H9 (cell line): ENCODE measurements around the gene FBN2. TPM values are rescaled to one million over a fixed set of nuclear protein-coding genes. Genes with fewer than 3 reads are reported as not detected.

ENCODE experiments used
- DNase-seq: peaks from one replicate; pipeline ENCODE4 v3.0.0-alpha.2; 2017
- H2AFZ ChIP-seq: one replicate; pipeline ENCODE4 v1.6.1; 2013; ENCODE audit warnings: mild to moderate bottlenecking, low read length, control low read depth, moderate library complexity
- H2AK5ac ChIP-seq: 2 replicates; pipeline ENCODE4 v1.6.1; 2013; ENCODE audit warnings: low read length, control low read depth, mixed read lengths; ENCODE audit not compliant: insufficient read length
- H2BK120ac ChIP-seq: one replicate; pipeline ENCODE4 v1.6.1; 2013; ENCODE audit warnings: low read depth, mild to moderate bottlenecking, low read length, control low read depth, inconsistent platforms; ENCODE audit not compliant: poor library complexity, severe bottlenecking
- H2BK12ac ChIP-seq: 2 replicates; pipeline ENCODE4 v1.6.1; 2013; ENCODE audit warnings: low read length, control low read depth, mixed read lengths, low read depth; ENCODE audit not compliant: insufficient read length
- H2BK15ac ChIP-seq: 2 replicates; pipeline ENCODE4 v1.6.1; 2013; ENCODE audit warnings: low read depth, low read length, control low read depth
- H2BK20ac ChIP-seq: one replicate; pipeline ENCODE4 v1.6.1; 2013; ENCODE audit warnings: low read depth, mild to moderate bottlenecking, low read length, control low read depth, inconsistent platforms; ENCODE audit not compliant: poor library complexity, severe bottlenecking
- H2BK5ac ChIP-seq: 2 replicates; pipeline ENCODE4 v1.6.1; 2013; ENCODE audit warnings: low read length, control low read depth, mixed read lengths; ENCODE audit not compliant: insufficient read length
- H3K14ac ChIP-seq: 2 replicates; pipeline ENCODE4 v1.6.1; 2013; ENCODE audit warnings: low read length, control low read depth; ENCODE audit not compliant: insufficient read depth
- H3K18ac ChIP-seq: 2 replicates; pipeline ENCODE4 v1.6.1; 2013; ENCODE audit warnings: low read depth, mild to moderate bottlenecking, mixed read lengths, low read length, control low read depth; ENCODE audit not compliant: insufficient read length
- H3K23ac ChIP-seq: 2 replicates; pipeline ENCODE4 v1.6.1; 2013; ENCODE audit warnings: low read length, control low read depth, mixed read lengths, low read depth; ENCODE audit not compliant: insufficient read length
- H3K23me2 ChIP-seq: 2 replicates; pipeline ENCODE4 v1.6.1; 2013; ENCODE audit warnings: low read depth, mild to moderate bottlenecking, mixed read lengths, low read length, control low read depth; ENCODE audit not compliant: insufficient read length, poor library complexity, severe bottlenecking
- H3K27ac ChIP-seq: 2 replicates; pipeline ENCODE4 v1.5.1; 2013; ENCODE audit warnings: low read length, control low read depth, mixed read lengths, low read depth; ENCODE audit not compliant: insufficient read length
- H3K27me3 ChIP-seq: 2 replicates; pipeline ENCODE4 v1.6.1; 2013; ENCODE audit warnings: low read length, control low read depth, inconsistent platforms; ENCODE audit not compliant: insufficient read depth
- H3K4ac ChIP-seq: 2 replicates; pipeline ENCODE4 v1.6.1; 2013; ENCODE audit warnings: low read depth, mild to moderate bottlenecking, control low read depth, inconsistent platforms, low read length, moderate library complexity
- H3K4me1 ChIP-seq: 2 replicates; pipeline ENCODE4 v1.6.1; 2013; ENCODE audit warnings: low read length, control low read depth, inconsistent platforms; ENCODE audit not compliant: insufficient read depth
- H3K4me2 ChIP-seq: 2 replicates; pipeline ENCODE4 v1.6.1; 2013; ENCODE audit warnings: low read length, control low read depth, mixed read lengths; ENCODE audit not compliant: insufficient read length, insufficient read depth
- H3K56ac ChIP-seq: 2 replicates; pipeline ENCODE4 v1.6.1; 2013; ENCODE audit warnings: low read depth, mild to moderate bottlenecking, mixed read lengths, low read length, control low read depth; ENCODE audit not compliant: insufficient read length
- H3K79me1 ChIP-seq: 2 replicates; pipeline ENCODE4 v1.6.1; 2013; ENCODE audit warnings: low read depth, mild to moderate bottlenecking, moderate library complexity, low read length, control low read depth, inconsistent platforms; ENCODE audit not compliant: insufficient read depth, poor library complexity, severe bottlenecking
- H3K79me2 ChIP-seq: 2 replicates; pipeline ENCODE4 v1.6.1; 2013; ENCODE audit warnings: low read length, control low read depth, inconsistent platforms; ENCODE audit not compliant: insufficient read depth
- H3K9ac ChIP-seq: 2 replicates; pipeline ENCODE4 v1.6.1; 2013; ENCODE audit warnings: low read length, control low read depth, mixed read lengths; ENCODE audit not compliant: insufficient read length; ENCODE audit errors: extremely low read depth
- H3K9me3 ChIP-seq: one replicate; pipeline ENCODE4 v1.6.1; 2013; ENCODE audit warnings: low read depth, low read length, inconsistent platforms; ENCODE audit not compliant: control insufficient read depth
- H3T11ph ChIP-seq: one replicate; pipeline ENCODE4 v1.6.1; 2013; ENCODE audit warnings: mild to moderate bottlenecking, low read length, control low read depth, inconsistent platforms
- H4K20me1 ChIP-seq: one replicate; pipeline ENCODE4 v1.6.1; 2013; ENCODE audit not compliant: control insufficient read depth, insufficient read length, insufficient read depth
- H4K5ac ChIP-seq: 2 replicates; pipeline ENCODE4 v1.6.1; 2013; ENCODE audit warnings: low read depth, mild to moderate bottlenecking, mixed read lengths, low read length, control low read depth; ENCODE audit not compliant: insufficient read length
- H4K8ac ChIP-seq: replicated peaks from 2 replicates; pipeline ENCODE4 v1.6.1; 2013; ENCODE audit warnings: low read length, control low read depth, mixed read lengths, low read depth; ENCODE audit not compliant: insufficient read length
- H4K91ac ChIP-seq: 2 replicates; pipeline ENCODE4 v1.6.1; 2013; ENCODE audit warnings: low read depth, mild to moderate bottlenecking, moderate library complexity, mixed read lengths, low read length, control low read depth; ENCODE audit not compliant: insufficient read length
- H3K27ac Mint-ChIP-seq, 3 experiments: 2 replicates in 2 of 3; 3 replicates in 1 of 3; pipeline ENCODE4 v1.8.0; 2020 to 2021; ENCODE audit warnings: mixed read lengths in 3 of 3, mild to moderate bottlenecking in 1 of 3, moderate library complexity in 1 of 3
- H3K27me3 Mint-ChIP-seq: 2 replicates; pipeline ENCODE4 v1.8.0; 2021; ENCODE audit warnings: low read depth, mild to moderate bottlenecking, moderate library complexity, mixed read lengths
- H3K36me3 Mint-ChIP-seq, 3 experiments: 2 replicates in 2 of 3; 3 replicates in 1 of 3; pipeline ENCODE4 v1.8.0; 2020 to 2021; ENCODE audit warnings: low read depth in 3 of 3, mixed read lengths in 3 of 3; ENCODE audit not compliant: insufficient read depth in 1 of 3
- H3K4me1 Mint-ChIP-seq, 2 experiments: 2 replicates each; pipeline ENCODE4 v1.8.0; 2020; ENCODE audit warnings: mixed read lengths in 2 of 2
- H3K4me3 Mint-ChIP-seq, 2 experiments: 2 replicates in 1 of 2; 3 replicates in 1 of 2; pipeline ENCODE4 v1.8.0; 2020 to 2021; ENCODE audit warnings: mild to moderate bottlenecking in 2 of 2, mixed read lengths in 2 of 2, moderate library complexity in 1 of 2
- H3K9me3 Mint-ChIP-seq, 2 experiments: 2 replicates in 1 of 2; 3 replicates in 1 of 2; pipeline ENCODE4 v1.8.0; 2020; ENCODE audit warnings: mild to moderate bottlenecking in 2 of 2, mixed read lengths in 2 of 2, moderate library complexity in 1 of 2
- CTCF ChIP-seq: fragments of 200-600 bp; sonication (generic); conservative IDR thresholded peaks from 3 replicates; pipeline ENCODE4 v1.8.0; 2021; ENCODE audit warnings: antibody characterized with exemption, mild to moderate bottlenecking
- WGBS: extraction: QIAGEN DNeasy Blood & Tissue Kit; methylation state at CpG from one replicate; pipeline ENCODE4 v1.1.7; 2013; ENCODE audit warnings: missing lambda C conversion rate, low lambda C conversion rate, mixed read lengths; ENCODE audit not compliant: insufficient read length; ENCODE audit errors: extremely low coverage; 5-methylcytosine and 5-hydroxymethylcytosine counted together
- total RNA-seq: library from RNA; stranded (reverse); gene quantifications from 2 replicates; pipeline ENCODE4 v1.2.1, GENCODE V29; 2021

FBN2 gene
- total RNA-seq, 1 experiment from 2014 or later, result 8.3 TPM

DNA sequence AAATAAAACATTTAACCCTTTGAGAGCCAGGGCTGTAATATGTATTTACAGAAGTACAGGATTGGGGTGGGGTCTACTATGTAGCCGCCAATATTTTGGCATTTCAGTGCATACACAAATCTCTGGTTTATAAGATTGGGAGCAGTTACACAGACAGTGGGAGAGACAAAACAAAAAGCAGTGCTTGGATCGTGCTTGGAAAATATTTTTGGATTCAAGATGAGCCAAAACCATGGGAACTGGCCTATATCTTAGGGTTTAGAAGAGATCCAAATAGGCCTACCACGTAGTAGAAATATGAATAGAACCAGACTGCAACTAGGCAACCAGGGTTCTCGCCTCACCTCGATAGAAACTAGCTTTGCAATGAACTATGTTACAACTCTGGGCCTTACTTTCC is 284.9 kb downstream of the FBN2 start:
- no peaks in the 10 kb centered on the region for H3K27me3 Mint-ChIP-seq
- no peaks in the 10 kb centered on the region for H3K79me2 ChIP-seq
- no peak overlapping the region for H2BK12ac ChIP-seq
- H3K27ac Mint-ChIP-seq, result no peak overlapping the region
- no peaks in the 10 kb centered on the region; a peak in 1 of 5 replicates for H3K9me3 Mint-ChIP-seq
- H3T11ph ChIP-seq, result no peak overlapping the region
- no peak overlapping the region for H3K4ac ChIP-seq
- no peaks in the 10 kb centered on the region for H3K4me1 ChIP-seq
- no peak overlapping the region for H4K8ac ChIP-seq
- no peak overlapping the region for H4K5ac ChIP-seq
- DNase-seq, result no peak
- H3K27me3 ChIP-seq, result no peaks in the 10 kb centered on the region
- H2BK15ac ChIP-seq, result no peak overlapping the region
- WGBS, result no CpG with 5 or more reads among the region's 5 CpGs
- no peaks in the 10 kb centered on the region; a peak in 1 of 7 replicates for H3K36me3 Mint-ChIP-seq
- H3K56ac ChIP-seq, result no peak overlapping the region
- no peaks in the 10 kb centered on the region for H3K4me1 Mint-ChIP-seq
- H4K91ac ChIP-seq, result no peak overlapping the region
- H2AFZ ChIP-seq, result no peak overlapping the region
- H3K23me2 ChIP-seq, result no peaks in the 10 kb centered on the region
- no peaks in the 10 kb centered on the region for H4K20me1 ChIP-seq
- no peak overlapping the region for H3K23ac ChIP-seq
- no peak overlapping the region for H2AK5ac ChIP-seq
- H2BK5ac ChIP-seq, result no peak overlapping the region
- no peak overlapping the region for H3K27ac ChIP-seq
- no peaks in the 10 kb centered on the region for H3K79me1 ChIP-seq
- H3K18ac ChIP-seq, result no peak overlapping the region
- H3K9me3 ChIP-seq, result no peaks in the 10 kb centered on the region
- no peak overlapping the region for H2BK20ac ChIP-seq
- H2BK120ac ChIP-seq, result no peak overlapping the region
- no peak overlapping the region for H3K4me2 ChIP-seq
- no peak overlapping the region for H3K9ac ChIP-seq
- H3K14ac ChIP-seq, result no peak overlapping the region
- no peak overlapping the region for H3K4me3 Mint-ChIP-seq
- no peak for TF ChIP-seq CTCF
